H9 (cell line): Measurements from ENCODE around the gene KCNK10. TPM values are rescaled to one million over a fixed set of nuclear protein-coding genes. Genes with fewer than 3 reads are reported as not detected.

Source experiments
- DNase-seq: peaks from one replicate; pipeline ENCODE4 v3.0.0-alpha.2; 2017
- H2AFZ ChIP-seq: one replicate; pipeline ENCODE4 v1.6.1; 2013; ENCODE audit warnings: mild to moderate bottlenecking, low read length, control low read depth, moderate library complexity
- H2AK5ac ChIP-seq: 2 replicates; pipeline ENCODE4 v1.6.1; 2013; ENCODE audit warnings: low read length, control low read depth, mixed read lengths; ENCODE audit not compliant: insufficient read length
- H2BK120ac ChIP-seq: one replicate; pipeline ENCODE4 v1.6.1; 2013; ENCODE audit warnings: low read depth, mild to moderate bottlenecking, low read length, control low read depth, inconsistent platforms; ENCODE audit not compliant: poor library complexity, severe bottlenecking
- H2BK12ac ChIP-seq: 2 replicates; pipeline ENCODE4 v1.6.1; 2013; ENCODE audit warnings: low read length, control low read depth, mixed read lengths, low read depth; ENCODE audit not compliant: insufficient read length
- H2BK15ac ChIP-seq: 2 replicates; pipeline ENCODE4 v1.6.1; 2013; ENCODE audit warnings: low read depth, low read length, control low read depth
- H2BK20ac ChIP-seq: one replicate; pipeline ENCODE4 v1.6.1; 2013; ENCODE audit warnings: low read depth, mild to moderate bottlenecking, low read length, control low read depth, inconsistent platforms; ENCODE audit not compliant: poor library complexity, severe bottlenecking
- H2BK5ac ChIP-seq: 2 replicates; pipeline ENCODE4 v1.6.1; 2013; ENCODE audit warnings: low read length, control low read depth, mixed read lengths; ENCODE audit not compliant: insufficient read length
- H3K14ac ChIP-seq: 2 replicates; pipeline ENCODE4 v1.6.1; 2013; ENCODE audit warnings: low read length, control low read depth; ENCODE audit not compliant: insufficient read depth
- H3K18ac ChIP-seq: 2 replicates; pipeline ENCODE4 v1.6.1; 2013; ENCODE audit warnings: low read depth, mild to moderate bottlenecking, mixed read lengths, low read length, control low read depth; ENCODE audit not compliant: insufficient read length
- H3K23ac ChIP-seq: 2 replicates; pipeline ENCODE4 v1.6.1; 2013; ENCODE audit warnings: low read length, control low read depth, mixed read lengths, low read depth; ENCODE audit not compliant: insufficient read length
- H3K23me2 ChIP-seq: 2 replicates; pipeline ENCODE4 v1.6.1; 2013; ENCODE audit warnings: low read depth, mild to moderate bottlenecking, mixed read lengths, low read length, control low read depth; ENCODE audit not compliant: insufficient read length, poor library complexity, severe bottlenecking
- H3K27ac ChIP-seq: 2 replicates; pipeline ENCODE4 v1.5.1; 2013; ENCODE audit warnings: low read length, control low read depth, mixed read lengths, low read depth; ENCODE audit not compliant: insufficient read length
- H3K27me3 ChIP-seq: 2 replicates; pipeline ENCODE4 v1.6.1; 2013; ENCODE audit warnings: low read length, control low read depth, inconsistent platforms; ENCODE audit not compliant: insufficient read depth
- H3K4ac ChIP-seq: 2 replicates; pipeline ENCODE4 v1.6.1; 2013; ENCODE audit warnings: low read depth, mild to moderate bottlenecking, control low read depth, inconsistent platforms, low read length, moderate library complexity
- H3K4me1 ChIP-seq: 2 replicates; pipeline ENCODE4 v1.6.1; 2013; ENCODE audit warnings: low read length, control low read depth, inconsistent platforms; ENCODE audit not compliant: insufficient read depth
- H3K4me2 ChIP-seq: 2 replicates; pipeline ENCODE4 v1.6.1; 2013; ENCODE audit warnings: low read length, control low read depth, mixed read lengths; ENCODE audit not compliant: insufficient read length, insufficient read depth
- H3K56ac ChIP-seq: 2 replicates; pipeline ENCODE4 v1.6.1; 2013; ENCODE audit warnings: low read depth, mild to moderate bottlenecking, mixed read lengths, low read length, control low read depth; ENCODE audit not compliant: insufficient read length
- H3K79me1 ChIP-seq: 2 replicates; pipeline ENCODE4 v1.6.1; 2013; ENCODE audit warnings: low read depth, mild to moderate bottlenecking, moderate library complexity, low read length, control low read depth, inconsistent platforms; ENCODE audit not compliant: insufficient read depth, poor library complexity, severe bottlenecking
- H3K79me2 ChIP-seq: 2 replicates; pipeline ENCODE4 v1.6.1; 2013; ENCODE audit warnings: low read length, control low read depth, inconsistent platforms; ENCODE audit not compliant: insufficient read depth
- H3K9ac ChIP-seq: 2 replicates; pipeline ENCODE4 v1.6.1; 2013; ENCODE audit warnings: low read length, control low read depth, mixed read lengths; ENCODE audit not compliant: insufficient read length; ENCODE audit errors: extremely low read depth
- H3K9me3 ChIP-seq: one replicate; pipeline ENCODE4 v1.6.1; 2013; ENCODE audit warnings: low read depth, low read length, inconsistent platforms; ENCODE audit not compliant: control insufficient read depth
- H3T11ph ChIP-seq: one replicate; pipeline ENCODE4 v1.6.1; 2013; ENCODE audit warnings: mild to moderate bottlenecking, low read length, control low read depth, inconsistent platforms
- H4K20me1 ChIP-seq: one replicate; pipeline ENCODE4 v1.6.1; 2013; ENCODE audit not compliant: control insufficient read depth, insufficient read length, insufficient read depth
- H4K5ac ChIP-seq: 2 replicates; pipeline ENCODE4 v1.6.1; 2013; ENCODE audit warnings: low read depth, mild to moderate bottlenecking, mixed read lengths, low read length, control low read depth; ENCODE audit not compliant: insufficient read length
- H4K8ac ChIP-seq: replicated peaks from 2 replicates; pipeline ENCODE4 v1.6.1; 2013; ENCODE audit warnings: low read length, control low read depth, mixed read lengths, low read depth; ENCODE audit not compliant: insufficient read length
- H4K91ac ChIP-seq: 2 replicates; pipeline ENCODE4 v1.6.1; 2013; ENCODE audit warnings: low read depth, mild to moderate bottlenecking, moderate library complexity, mixed read lengths, low read length, control low read depth; ENCODE audit not compliant: insufficient read length
- H3K27ac Mint-ChIP-seq, 3 experiments: 2 replicates in 2 of 3; 3 replicates in 1 of 3; pipeline ENCODE4 v1.8.0; 2020 to 2021; ENCODE audit warnings: mixed read lengths in 3 of 3, mild to moderate bottlenecking in 1 of 3, moderate library complexity in 1 of 3
- H3K27me3 Mint-ChIP-seq: 2 replicates; pipeline ENCODE4 v1.8.0; 2021; ENCODE audit warnings: low read depth, mild to moderate bottlenecking, moderate library complexity, mixed read lengths
- H3K36me3 Mint-ChIP-seq, 3 experiments: 2 replicates in 2 of 3; 3 replicates in 1 of 3; pipeline ENCODE4 v1.8.0; 2020 to 2021; ENCODE audit warnings: low read depth in 3 of 3, mixed read lengths in 3 of 3; ENCODE audit not compliant: insufficient read depth in 1 of 3
- H3K4me1 Mint-ChIP-seq, 2 experiments: 2 replicates each; pipeline ENCODE4 v1.8.0; 2020; ENCODE audit warnings: mixed read lengths in 2 of 2
- H3K4me3 Mint-ChIP-seq, 2 experiments: 2 replicates in 1 of 2; 3 replicates in 1 of 2; pipeline ENCODE4 v1.8.0; 2020 to 2021; ENCODE audit warnings: mild to moderate bottlenecking in 2 of 2, mixed read lengths in 2 of 2, moderate library complexity in 1 of 2
- H3K9me3 Mint-ChIP-seq, 2 experiments: 2 replicates in 1 of 2; 3 replicates in 1 of 2; pipeline ENCODE4 v1.8.0; 2020; ENCODE audit warnings: mild to moderate bottlenecking in 2 of 2, mixed read lengths in 2 of 2, moderate library complexity in 1 of 2
- WGBS: extraction: QIAGEN DNeasy Blood & Tissue Kit; methylation state at CpG from one replicate; pipeline ENCODE4 v1.1.7; 2013; ENCODE audit warnings: missing lambda C conversion rate, low lambda C conversion rate, mixed read lengths; ENCODE audit not compliant: insufficient read length; ENCODE audit errors: extremely low coverage; 5-methylcytosine and 5-hydroxymethylcytosine counted together
- total RNA-seq: library from RNA; stranded (reverse); gene quantifications from 2 replicates; pipeline ENCODE4 v1.2.1, GENCODE V29; 2021
- TF ChIP-seq, protein P1 (sequence below): fragments of 200-600 bp; sonication (generic); conservative IDR thresholded peaks from 3 replicates; pipeline ENCODE4 v1.8.0; 2021; ENCODE audit warnings: antibody characterized with exemption, mild to moderate bottlenecking

KCNK10 gene
- total RNA-seq, 1 experiment from 2014 or later: 0.33 TPM

DNA sequence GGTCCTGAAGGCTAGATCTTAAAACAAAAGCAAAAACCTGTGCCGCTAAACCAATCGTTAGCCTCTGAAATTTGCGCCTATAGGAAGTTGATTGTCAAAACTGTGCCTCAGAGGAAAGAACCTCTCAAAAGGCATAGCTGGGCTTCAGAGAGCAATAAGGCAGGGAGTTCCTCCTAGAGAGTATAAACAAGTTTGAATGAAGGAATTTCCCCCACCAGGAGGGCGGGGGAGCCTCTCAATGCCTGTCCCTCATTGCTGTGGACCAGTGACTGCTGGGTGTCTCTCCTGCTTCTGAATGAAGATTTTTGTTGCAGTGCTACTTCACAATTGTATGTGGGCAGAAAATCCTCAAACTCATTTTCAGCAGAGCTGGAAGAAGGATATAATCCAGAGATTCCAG, 88.6 kb downstream of the KCNK10 start:
- no peak overlapping the region for H4K8ac ChIP-seq
- H4K5ac ChIP-seq: no peak overlapping the region
- Mint-ChIP-seq H3K9me3 (peaks cover 7 to 8% of the 10 kb centered on the region in 2 experiments), H3K36me3 (peaks cover 0 to 7% (median 0%) of the 10 kb centered on the region in 3 experiments; a peak in 3 of 7 replicates), H3K27ac (no peak overlapping the region; a peak in 2 of 7 replicates), H3K27me3 (no peaks in the 10 kb centered on the region), H3K4me1 (peaks cover 7 to 10% of the 10 kb centered on the region in 2 experiments), H3K4me3 (no peak overlapping the region)
- no peak overlapping the region for H2BK20ac ChIP-seq
- H3K56ac ChIP-seq: no peak overlapping the region
- TF ChIP-seq, protein P1, sequence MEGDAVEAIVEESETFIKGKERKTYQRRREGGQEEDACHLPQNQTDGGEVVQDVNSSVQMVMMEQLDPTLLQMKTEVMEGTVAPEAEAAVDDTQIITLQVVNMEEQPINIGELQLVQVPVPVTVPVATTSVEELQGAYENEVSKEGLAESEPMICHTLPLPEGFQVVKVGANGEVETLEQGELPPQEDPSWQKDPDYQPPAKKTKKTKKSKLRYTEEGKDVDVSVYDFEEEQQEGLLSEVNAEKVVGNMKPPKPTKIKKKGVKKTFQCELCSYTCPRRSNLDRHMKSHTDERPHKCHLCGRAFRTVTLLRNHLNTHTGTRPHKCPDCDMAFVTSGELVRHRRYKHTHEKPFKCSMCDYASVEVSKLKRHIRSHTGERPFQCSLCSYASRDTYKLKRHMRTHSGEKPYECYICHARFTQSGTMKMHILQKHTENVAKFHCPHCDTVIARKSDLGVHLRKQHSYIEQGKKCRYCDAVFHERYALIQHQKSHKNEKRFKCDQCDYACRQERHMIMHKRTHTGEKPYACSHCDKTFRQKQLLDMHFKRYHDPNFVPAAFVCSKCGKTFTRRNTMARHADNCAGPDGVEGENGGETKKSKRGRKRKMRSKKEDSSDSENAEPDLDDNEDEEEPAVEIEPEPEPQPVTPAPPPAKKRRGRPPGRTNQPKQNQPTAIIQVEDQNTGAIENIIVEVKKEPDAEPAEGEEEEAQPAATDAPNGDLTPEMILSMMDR: no peak
- H3K79me1 ChIP-seq: no peaks in the 10 kb centered on the region
- no peak overlapping the region for H4K91ac ChIP-seq
- H3K4ac ChIP-seq: no peak overlapping the region
- H3K9me3 ChIP-seq: no peaks in the 10 kb centered on the region
- no peak overlapping the region for H3K23ac ChIP-seq
- WGBS: no CpG with 5 or more reads among the region's 4 CpGs
- DNase-seq: no peak
- no peak overlapping the region for H2BK15ac ChIP-seq
- no peak overlapping the region for H2BK120ac ChIP-seq
- no peaks in the 10 kb centered on the region for H3K4me1 ChIP-seq
- no peak overlapping the region for H3K4me2 ChIP-seq
- no peaks in the 10 kb centered on the region for H3K79me2 ChIP-seq
- no peaks in the 10 kb centered on the region for H3K23me2 ChIP-seq
- no peaks in the 10 kb centered on the region for H4K20me1 ChIP-seq
- H2AFZ ChIP-seq: no peak overlapping the region
- H3K14ac ChIP-seq: no peak overlapping the region
- H3K27ac ChIP-seq: no peak overlapping the region
- H2BK12ac ChIP-seq: no peak overlapping the region
- H3T11ph ChIP-seq: no peak overlapping the region
- H3K9ac ChIP-seq: no peak overlapping the region
- H2BK5ac ChIP-seq: no peak overlapping the region
- no peak overlapping the region for H3K18ac ChIP-seq
- H3K27me3 ChIP-seq: no peaks in the 10 kb centered on the region
- H2AK5ac ChIP-seq: no peak overlapping the region
